GM21786 (cell line): ENCODE results near the gene DOCK1.

Experiments
- ATAC-seq: cut with Tn5 transposase; IDR thresholded peaks from one replicate; pipeline ENCODE4 v1.9.1; 2021; ENCODE audit not compliant: unreplicated experiment

DOCK1 gene

DNA sequence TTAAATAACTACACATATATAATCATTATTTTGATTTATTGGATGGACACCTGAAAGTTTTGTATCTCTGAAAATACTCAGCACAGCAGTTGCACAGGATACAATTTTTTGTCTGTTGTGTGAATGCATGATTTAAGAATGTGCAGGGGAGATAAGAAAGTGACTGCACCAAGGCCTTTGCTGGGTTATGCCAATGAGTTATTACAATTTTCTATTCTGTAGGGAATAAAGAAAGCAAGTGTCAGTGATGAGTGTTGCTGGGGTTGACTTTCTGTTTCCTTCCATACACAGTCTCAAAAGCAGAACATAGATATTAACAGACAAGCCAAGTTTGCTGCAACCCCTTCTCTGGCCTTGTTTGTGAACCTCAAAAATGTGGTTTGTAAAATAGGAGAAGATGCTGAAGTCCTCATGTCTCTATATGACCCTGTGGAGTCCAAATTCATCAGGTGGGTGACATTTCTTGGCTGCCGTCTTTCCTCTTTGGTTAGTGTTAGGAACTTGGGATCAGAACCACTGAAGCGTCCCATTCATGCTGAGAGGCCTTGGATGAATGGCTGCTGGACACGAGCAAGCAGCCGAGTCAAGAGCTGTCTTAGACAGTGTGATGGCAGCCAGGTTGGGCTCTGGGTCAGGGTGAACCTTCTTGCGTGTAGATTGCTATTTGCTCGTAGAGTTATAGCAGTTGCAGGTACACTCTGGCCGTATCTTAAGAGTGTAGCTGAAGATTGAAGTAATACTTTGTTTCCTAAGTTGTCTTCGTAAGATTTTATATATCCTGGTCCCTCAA, 92.8 kb downstream of the DOCK1 start:
- ATAC-seq = no peak

DNA sequence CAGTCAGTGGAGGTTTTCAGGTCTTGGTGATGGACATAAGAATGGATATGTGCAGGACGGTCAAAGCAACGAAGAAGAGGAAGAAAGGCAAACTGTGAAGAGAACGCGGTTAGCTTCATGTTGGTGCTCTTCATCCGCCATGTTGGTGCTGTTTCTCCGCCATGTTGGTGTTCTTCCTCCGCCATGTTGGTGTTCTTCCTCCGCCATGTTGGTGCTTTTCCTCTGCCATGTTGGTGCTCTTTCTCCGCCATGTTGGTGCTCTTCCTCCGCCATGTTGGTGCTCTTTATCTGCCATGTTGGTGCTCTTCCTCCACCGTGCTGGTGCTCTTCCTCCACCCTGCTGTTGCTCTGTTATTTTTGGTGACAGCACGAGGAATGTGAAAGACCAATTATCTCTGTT, 95.4 kb downstream of the DOCK1 start:
- no peak for ATAC-seq

DNA sequence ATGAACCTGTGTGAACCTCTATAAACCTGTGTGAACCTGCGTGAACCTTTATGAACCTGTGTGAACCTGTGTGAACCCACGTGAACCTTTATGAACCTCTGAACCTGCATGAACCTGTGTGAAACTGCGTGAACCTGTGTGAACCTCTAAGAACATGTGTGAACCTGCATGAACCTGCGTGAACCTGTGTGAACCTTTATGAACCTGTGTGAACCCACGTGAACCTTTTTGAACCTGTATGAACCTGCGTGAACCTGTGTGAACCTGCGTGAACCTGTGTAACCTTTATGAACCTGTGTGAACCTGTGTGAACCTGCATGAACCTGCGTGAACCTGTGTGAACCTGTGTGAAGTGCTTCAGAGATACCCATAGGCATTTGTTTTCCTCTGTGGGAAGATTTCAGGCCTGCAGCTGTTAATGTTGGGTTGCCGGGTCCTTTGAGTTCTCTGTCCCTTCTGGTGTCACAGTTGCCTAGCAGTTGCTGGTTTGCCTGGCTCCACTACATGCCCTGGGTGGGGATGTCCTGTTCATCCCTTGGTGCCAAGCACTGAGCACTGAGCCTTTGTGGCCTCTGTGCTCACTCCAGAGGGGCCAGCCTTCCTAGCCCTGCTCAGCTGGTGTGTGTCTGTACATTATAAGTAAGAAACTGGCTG, 97.9 kb downstream of the DOCK1 start:
- no peak for ATAC-seq

DNA sequence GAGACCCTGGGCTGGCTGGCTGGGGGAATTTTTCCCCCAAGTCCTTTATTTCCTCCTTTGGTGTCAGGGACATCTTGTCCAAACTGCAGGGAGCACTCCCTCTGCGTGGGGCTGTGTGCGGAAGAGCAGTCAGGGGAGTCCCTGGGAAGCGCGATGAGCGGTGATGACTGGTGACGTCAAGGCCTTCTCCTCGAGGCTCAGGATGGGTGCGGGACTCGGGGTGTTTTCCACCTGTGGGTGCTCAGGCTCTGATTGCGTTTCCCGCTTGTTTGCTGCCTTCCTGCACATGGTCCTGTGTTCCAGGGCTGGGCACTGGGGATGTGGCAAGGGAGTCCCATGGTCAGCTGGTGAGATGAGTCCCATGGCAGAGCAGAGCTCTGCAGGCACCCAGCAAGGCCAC, 101.2 kb downstream of the DOCK1 start:
- ATAC-seq = no peak

DNA sequence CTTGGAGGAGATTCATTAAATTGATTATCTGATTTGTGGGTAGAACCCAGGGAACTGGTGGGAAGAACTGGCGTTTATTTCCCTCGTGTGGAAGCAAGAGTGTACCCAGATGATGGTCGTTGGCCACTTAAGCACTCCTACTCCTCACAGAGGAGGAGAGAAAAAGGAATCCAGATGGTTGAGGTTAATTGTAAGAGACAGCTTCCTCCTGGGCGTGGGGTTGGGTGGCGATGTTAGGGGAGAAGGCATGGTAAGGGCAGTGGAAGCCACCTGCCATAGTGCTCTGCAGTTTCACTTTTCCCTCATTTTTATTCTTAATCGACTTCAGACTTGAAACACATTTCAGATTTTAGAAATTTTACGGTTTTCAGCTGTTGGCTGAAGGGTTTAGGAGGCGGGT, 104.1 kb downstream of the DOCK1 start:
- ATAC-seq = no peak

DNA sequence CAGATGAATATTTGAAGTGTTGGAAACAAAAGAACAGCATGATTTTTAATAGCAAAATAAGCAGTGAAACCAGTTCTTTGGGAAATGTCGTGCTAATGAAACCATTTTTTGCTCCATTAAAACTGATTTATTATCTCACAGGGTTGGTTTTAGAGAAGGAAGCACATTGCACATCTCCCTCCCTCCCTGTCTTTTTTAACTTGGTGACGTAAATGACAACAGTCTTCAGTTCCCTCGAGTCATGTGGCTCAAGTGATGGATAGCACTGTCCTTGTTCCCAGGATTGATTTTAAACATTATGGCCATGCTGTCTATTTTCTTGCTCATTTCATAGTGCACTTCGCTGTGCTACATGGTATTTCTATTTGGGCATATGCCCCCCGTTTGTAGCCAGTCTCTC, 105.9 kb downstream of the DOCK1 start:
- ATAC-seq = no peak

DNA sequence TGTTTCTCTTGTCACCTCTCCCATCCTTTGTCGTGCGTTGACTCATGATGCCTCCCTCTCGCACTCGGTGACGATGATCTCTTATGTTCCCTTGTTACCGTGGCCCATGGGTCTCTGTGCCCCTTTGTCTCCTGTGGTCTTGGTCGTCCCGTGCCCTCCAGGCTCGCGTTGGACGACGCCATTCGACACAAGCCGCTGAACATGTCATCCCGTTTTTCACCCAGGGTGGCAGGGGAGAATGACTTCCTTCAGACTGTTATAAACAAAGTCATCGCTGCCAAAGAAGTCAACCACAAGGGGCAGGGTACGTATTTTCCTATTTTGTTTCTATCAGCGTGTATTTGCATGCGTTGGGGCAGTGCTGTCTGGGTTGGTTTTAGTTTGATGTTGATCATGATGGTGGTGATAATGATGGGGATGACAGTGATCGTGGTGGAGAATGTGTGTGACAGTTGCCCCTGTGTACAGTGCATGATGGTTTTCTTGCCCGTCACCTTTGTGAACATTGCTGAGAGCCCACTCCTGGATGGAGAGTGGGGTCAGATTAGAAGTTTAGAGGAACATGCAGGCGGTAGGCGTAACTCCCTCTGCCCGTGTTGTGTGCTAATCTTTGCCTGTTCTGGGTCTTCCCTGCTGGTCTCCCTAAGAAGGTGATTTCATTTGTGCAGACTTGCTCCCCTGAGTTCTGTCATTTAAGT, 107.0 kb downstream of the DOCK1 start:
- no peak for ATAC-seq

DNA sequence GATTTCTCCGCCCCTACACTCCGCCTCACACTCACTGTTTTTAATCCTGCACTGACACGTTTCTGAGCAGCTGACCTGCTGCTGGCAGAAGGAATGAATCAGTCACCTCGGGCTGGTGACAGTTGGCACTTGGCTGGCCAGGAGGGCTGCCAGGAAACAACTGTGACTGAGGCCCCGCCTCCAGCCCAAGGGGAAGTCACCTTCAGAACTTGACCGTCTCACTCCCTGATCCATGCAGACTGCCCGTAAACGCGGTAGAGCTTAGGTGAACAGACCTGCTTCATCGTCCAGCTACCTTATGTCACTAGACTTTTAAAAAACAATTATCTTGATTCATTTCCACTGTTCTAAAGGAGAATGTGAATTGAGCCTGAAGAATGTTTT, 107.5 kb downstream of the DOCK1 start:
- ATAC-seq = no peak

DNA sequence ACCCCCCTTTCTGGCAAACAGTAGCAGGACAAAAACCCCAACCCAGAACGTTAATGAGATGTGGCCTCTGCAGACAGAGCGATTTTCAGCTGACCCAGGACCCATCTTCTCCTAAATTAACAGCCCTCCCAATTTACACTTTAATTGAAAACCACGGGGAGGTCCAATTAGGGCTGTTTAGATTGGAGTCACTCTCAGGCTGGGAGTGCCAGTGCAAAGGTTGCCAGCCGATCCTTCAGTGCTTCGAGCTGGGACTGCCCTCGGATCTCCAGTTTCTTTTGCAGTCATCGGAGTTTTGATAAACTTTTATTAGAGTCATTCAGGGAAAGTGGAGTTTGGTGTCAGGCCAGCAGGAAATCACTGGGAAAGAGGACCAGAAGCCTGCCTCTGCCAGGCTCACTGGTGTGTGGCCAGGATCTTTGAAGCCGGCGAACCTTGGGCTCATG, 108.0 kb downstream of the DOCK1 start:
- ATAC-seq = no peak

DNA sequence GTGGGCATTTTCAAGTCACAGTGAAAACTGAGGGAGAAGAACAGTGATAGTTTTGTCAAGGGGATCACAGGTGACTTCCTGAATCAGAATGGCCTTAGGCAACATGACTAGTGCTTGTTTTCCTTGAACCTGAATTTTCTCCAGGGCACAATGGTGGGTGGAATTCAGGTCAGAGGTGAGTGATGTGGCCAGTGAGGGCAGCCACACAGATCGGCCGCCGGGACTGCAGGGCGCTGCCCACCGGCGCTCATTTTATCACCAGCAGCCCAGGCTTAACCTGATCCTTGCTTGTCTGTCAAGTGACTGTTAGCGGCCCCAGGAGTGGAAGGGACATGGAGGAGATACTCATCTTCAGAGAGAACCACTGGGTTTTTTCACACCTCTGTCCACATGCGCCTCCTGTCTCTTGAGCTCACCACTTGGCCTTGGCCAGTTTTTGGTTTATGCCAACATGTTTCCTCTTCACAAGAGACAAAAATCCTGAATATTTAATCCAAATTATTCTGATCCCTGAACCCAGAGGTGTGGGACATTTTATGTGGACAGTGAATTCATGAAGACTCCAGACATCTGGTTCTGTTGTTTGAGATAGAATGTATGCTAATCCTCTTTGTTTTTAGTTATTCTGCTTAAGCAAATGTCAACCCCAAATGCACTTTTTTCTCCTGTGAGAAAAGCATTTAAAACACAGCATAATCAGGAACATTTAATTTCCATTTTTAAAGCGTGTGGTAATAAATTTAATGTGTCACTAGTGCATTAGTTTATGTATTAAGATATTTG, 108.7 kb downstream of the DOCK1 start:
- ATAC-seq = no peak

DNA sequence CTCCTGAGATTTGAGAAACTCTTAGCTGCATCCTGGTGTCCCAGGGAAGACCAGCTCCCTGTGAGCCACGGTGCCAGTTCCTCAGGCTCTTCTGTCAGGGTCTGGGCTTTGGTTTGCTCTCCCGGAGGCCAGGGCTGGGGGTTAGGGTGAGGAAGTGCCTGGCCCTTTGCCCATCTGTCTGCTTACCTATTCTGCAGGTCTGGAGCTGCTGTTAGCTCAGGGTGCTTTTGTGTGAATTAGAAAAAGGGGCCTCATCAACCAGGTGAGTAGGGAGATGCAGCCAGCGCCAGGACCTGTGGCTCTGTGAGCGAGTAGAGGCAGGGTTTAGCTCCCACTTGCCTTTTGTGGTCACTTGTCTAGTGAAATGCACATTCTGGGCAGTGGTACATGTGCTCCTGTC, 109.4 kb downstream of the DOCK1 start:
- no peak for ATAC-seq

DNA sequence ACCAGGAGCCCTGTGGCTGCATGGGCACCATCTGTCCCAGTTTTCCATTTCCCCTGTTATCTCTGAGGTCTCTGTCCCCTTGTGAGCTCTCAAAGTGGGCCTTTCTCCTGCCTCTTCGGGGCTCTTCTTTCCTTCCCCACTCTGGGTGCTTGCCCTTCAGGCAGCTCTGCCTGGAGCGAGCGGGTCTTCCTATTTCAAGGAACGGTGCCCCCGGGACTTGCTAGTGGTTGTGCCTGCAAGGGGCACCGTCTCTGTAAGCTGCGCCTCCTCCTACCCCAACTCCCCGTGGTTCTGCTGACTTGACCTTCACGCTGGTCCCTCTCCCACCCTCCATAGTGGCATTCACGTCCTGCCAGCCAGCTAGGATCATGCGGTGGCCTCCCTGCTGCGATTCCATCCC, 110.1 kb downstream of the DOCK1 start:
- ATAC-seq = no peak

DNA sequence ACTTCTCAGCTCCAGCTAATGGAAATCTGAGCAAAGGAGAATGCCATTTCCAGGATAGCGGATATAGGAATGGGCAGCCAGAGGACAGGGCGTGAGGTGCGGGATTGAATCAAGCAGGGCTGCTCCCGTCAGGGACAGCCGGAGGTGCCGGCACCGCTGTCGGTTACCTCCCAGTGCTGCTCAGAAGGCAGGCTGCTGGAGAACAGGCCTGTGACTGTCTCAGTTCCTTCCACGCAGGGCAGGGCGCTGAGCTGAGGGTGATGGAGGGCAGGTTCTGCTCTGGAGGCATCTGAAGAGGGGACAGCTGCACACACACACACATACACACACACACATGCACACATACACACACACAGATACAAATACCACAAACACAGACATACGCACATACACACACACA, 111.1 kb downstream of the DOCK1 start:
- no peak for ATAC-seq

DNA sequence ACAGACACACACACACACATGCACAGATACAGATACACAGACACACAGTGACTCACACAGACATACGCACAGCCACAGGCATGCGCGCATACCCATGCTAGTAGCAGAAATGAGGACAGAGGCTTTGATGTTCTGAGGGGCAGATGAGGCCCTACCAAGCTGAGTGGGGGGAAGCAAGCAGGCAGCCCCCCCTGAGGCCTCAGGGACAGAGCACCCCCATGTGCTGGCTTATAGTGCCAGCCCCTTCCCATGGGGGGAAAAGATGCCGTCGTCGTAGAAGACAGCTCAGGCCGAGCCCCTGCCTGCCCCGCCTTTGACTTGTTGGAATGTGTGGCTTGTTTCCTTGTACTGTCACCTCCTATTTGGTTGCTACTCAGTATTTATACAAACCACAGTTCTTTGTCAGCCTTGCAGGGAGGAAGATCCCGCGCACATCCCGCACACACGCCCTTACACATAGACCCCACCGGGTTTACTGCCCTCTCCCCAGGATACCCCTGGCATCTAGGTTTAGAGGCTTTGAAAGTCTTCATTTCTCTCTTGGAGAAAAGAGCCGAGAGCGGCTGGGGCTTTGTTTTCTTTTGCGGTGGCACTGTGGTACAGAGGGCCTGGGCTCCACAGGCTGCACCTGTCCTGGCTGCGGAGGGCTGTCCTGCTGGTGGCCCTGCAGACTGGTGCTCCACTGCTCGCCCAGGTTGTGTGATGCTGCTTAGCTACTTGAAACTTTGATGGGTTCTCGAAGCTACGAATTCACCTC, 112.5 kb downstream of the DOCK1 start:
- no peak for ATAC-seq

DNA sequence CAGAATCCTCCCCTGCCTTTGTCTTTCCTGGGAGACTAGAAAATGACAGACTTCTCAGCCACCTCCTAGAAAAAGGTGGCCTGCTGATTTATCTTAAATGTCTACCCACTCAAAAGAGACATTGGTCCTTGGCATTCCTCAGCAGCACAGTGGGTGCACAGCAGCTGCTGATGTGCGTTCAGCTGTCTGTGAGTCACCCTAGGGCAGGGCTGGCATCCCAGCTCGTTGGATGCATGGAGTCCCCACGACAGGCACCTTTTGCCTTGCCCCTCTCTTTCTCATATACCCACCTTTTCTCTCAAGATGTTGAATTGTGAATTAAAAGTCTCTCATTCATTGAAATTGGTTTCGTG, 113.0 kb downstream of the DOCK1 start:
- ATAC-seq = no peak

DNA sequence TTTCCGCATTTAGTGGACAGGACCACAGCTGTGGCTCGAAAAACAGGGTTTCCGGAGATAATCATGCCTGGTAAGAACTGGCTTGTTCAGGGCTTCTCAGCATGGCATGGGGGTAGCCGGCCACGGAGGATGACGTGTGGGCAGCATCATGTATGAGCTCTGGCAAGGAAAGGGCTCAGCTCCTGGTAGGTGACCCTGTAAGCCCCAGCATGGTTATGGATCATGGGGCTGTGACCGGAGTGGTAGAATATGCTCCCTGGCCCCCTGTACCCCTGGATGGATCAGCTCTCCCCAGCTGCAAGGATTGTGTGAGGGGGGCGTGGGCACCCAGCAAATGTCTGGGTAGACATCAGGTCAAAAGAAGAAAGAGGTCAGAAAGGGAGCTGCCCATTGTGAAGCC, 113.5 kb downstream of the DOCK1 start:
- ATAC-seq = no peak

DNA sequence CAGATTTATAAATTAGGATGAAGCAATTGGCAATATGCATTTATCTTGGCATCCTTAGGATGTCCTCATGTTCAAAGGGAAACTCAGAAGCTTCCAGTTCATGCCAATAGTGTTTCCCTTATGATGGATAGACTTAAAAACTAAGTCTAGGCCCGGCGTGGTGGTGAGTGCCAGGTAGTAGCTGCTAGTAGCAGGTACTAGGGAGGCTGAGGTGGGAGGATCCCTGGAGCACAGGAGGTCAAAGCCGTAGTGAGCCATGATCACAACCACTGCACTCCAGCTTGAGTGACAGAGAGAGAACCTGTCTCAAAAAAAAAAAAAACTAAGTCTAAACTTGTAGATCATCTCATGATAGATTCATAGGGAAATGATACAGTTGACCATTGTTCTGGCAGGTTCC, 115.0 kb downstream of the DOCK1 start:
- ATAC-seq = no peak

DNA sequence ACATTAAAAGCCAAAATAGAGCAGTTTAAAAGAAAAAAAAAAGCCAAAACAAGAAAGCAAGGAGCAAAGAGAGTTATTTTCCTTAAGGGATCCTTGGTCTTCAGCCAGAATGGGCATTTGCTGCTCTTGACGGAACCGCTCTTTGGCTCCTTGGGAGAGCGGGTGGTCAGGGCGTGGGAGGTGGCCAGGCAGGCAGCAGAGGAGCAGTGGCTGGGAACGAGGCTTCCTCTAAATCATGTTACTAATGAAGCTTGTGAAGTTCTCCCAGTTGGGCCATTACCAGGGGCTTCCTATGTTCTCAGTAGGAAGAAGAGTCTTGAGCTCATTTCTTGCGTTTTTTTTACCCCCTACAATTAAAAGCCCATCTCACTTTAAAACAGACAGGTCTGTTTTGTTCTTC, 116.6 kb downstream of the DOCK1 start:
- ATAC-seq = no peak

DNA sequence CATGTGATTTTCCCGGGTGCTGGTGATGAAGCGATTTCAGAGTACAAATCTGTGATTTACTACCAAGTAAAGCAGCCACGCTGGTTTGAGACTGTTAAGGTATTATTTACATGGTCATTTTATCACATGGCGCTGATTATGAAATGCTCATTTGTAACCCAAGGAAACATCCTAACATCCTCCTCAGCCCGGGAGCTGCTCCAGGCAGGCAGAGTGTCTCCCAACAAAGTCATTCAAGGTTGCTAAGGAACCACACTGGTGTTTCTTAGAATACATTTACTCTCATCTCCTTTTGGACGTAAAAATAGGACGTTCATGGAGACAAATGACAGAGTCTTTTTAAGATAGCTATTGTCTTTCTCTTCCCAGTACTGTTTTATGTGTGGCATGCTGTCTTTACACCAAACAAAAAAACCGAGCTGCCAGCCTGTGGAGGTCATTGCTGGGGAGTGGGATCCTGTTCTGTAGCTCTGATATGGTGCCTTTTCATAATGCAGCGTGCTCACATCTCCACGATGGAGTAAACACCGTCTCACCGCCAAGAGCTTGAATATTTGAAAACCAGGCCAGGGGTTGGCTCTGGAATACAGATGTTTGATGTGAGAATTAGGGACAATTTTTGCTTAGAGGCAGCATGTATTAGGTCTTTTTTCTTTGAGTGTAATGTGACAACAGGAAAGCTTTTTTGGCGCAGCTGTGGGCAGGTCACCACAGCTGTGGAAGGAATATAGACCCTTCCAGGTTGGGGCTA, 119.6 kb downstream of the DOCK1 start:
- no peak for ATAC-seq

DNA sequence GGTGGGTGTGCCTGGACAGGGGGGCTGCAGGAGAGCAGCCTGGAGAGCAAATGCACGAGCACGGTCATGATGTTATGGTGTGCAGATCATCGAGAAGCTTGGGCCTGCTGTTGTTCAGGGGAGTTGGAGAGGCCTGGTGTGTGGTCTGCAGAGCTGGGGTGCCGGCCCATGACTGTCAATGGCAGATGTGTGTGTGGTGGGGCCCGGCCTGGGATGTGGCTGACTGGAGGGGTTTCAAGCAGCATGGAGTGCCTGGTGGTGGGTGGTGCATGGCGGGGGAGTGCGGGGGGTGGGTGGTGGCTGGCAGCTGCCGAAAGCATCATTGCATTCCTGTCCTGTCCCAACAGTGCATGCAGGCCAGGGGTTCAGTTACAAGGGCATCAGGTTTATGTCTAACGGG, 122.6 kb downstream of the DOCK1 start:
- ATAC-seq = no peak
